SK-N-SH (cell line): Measurements from ENCODE around the gene CCT2. TPM values are rescaled to one million over a fixed set of nuclear protein-coding genes. Genes with fewer than 3 reads are reported as not detected.

ENCODE experiments used
- CTCF ChIA-PET: fragments of 300-600, 350-600 bp; formaldehyde crosslinking; extraction: SDS; loops from one replicate; lab custom pipeline; 2021; lab: Yijun Ruan, JAX
- POLR2A ChIA-PET: fragments of 350-600 bp; sonication (Branson Sonifier 250); formaldehyde crosslinking; extraction: SDS; loops from one replicate; lab custom pipeline; 2020; ENCODE audit warnings: antibody characterized with exemption, inconsistent platforms; lab: Yijun Ruan, JAX
- DNase-seq: peaks from one replicate; pipeline ENCODE4 v3.0.0; 2012
- H2AFZ ChIP-seq: fragments of 200-600 bp; sonication (generic); 2 replicates; pipeline ENCODE4 v1.8.1; 2016; ENCODE audit warnings: antibody characterized with exemption, mild to moderate bottlenecking, low read depth
- H3F3A ChIP-seq: fragments of 200-600 bp; sonication (generic); replicated peaks from 2 replicates; pipeline ENCODE3; 2016; ENCODE audit warnings: antibody characterized with exemption, mild to moderate bottlenecking; ENCODE audit not compliant: insufficient read depth
- H3K27ac ChIP-seq, 2 experiments: fragments of 200-500 bp in 1 of 2; fragments of 200-600 bp in 1 of 2; sonication (Bioruptor generic) in 1 of 2; sonication (generic), shearing (Covaris generic) in 1 of 2; 2 replicates each; pipeline versions ENCODE4 v1.5.1 to v1.6.1; 2014 to 2016; ENCODE audit warnings: low read depth in 2 of 2, inconsistent platforms in 1 of 2, low read length in 1 of 2, mild to moderate bottlenecking in 1 of 2, mixed read lengths in 1 of 2
- H3K27me3 ChIP-seq: fragments of 200-600 bp; sonication (generic), shearing (Covaris generic); 2 replicates; pipeline ENCODE4 v1.6.1; 2016; ENCODE audit warnings: mixed run types; ENCODE audit not compliant: insufficient read depth
- H3K36me3 ChIP-seq, 2 experiments: fragments of 200-500 bp in 1 of 2; fragments of 200-600 bp in 1 of 2; sonication (Bioruptor generic) in 1 of 2; sonication (generic) in 1 of 2; replicated peaks in 1 of 2; 2 replicates each; pipeline versions ENCODE3 to v1.5.1; 2014 to 2016; ENCODE audit warnings: low read length in 1 of 2, mild to moderate bottlenecking in 1 of 2; ENCODE audit not compliant: insufficient read depth in 2 of 2, control insufficient read depth in 1 of 2
- H3K4me1 ChIP-seq, 2 experiments: fragments of 200-500 bp in 1 of 2; fragments of 200-600 bp in 1 of 2; sonication (Bioruptor generic) in 1 of 2; sonication (generic), shearing (Covaris generic) in 1 of 2; 2 replicates each; pipeline versions ENCODE4 v1.5.1 to v1.6.1; 2014 to 2016; ENCODE audit warnings: low read depth in 1 of 2, low read length in 1 of 2, mixed run types in 1 of 2; ENCODE audit not compliant: insufficient read depth in 2 of 2, control insufficient read depth in 1 of 2
- H3K4me2 ChIP-seq: fragments of 200-600 bp; sonication (generic), shearing (Covaris generic); 2 replicates; pipeline ENCODE4 v1.6.1; 2017; ENCODE audit warnings: mixed run types
- H3K4me3 ChIP-seq, 2 experiments: fragments of 200-500 bp in 1 of 2; fragments of 200-600 bp in 1 of 2; sonication (Bioruptor generic) in 1 of 2; sonication (generic), shearing (Covaris generic) in 1 of 2; 2 replicates each; pipeline versions ENCODE4 v1.5.1 to v1.8.1; 2014 to 2016; ENCODE audit warnings: low read depth in 2 of 2, inconsistent platforms in 1 of 2, low read length in 1 of 2, mild to moderate bottlenecking in 1 of 2, mixed read lengths in 1 of 2, moderate library complexity in 1 of 2
- H3K79me2 ChIP-seq: fragments of 200-600 bp; sonication (generic); 2 replicates; pipeline ENCODE4 v1.8.1; 2017; ENCODE audit warnings: mild to moderate bottlenecking; ENCODE audit not compliant: insufficient read depth
- H3K9ac ChIP-seq: fragments of 200-600 bp; sonication (generic); 2 replicates; pipeline ENCODE4 v1.6.1; 2017; ENCODE audit warnings: mixed run types
- H3K9me2 ChIP-seq: fragments of 200-600 bp; sonication (generic); 2 replicates; pipeline ENCODE4 v1.6.1; 2017; ENCODE audit warnings: mixed run types
- H3K9me3 ChIP-seq: fragments of 200-600 bp; sonication (generic); 2 replicates; pipeline ENCODE4 v1.6.1; 2017; ENCODE audit warnings: mixed run types, mild to moderate bottlenecking, moderate library complexity
- H4K20me1 ChIP-seq: fragments of 200-600 bp; sonication (generic); 2 replicates; pipeline ENCODE4 v1.6.1; 2017; ENCODE audit warnings: mild to moderate bottlenecking, mixed run types; ENCODE audit not compliant: insufficient read depth
- EP300 ChIP-seq, 2 experiments: IDR thresholded peaks; 2 replicates each; pipeline versions ENCODE4 v1.4.0 to v1.6.1; 2012; ENCODE audit warnings: borderline replicate concordance in 1 of 2, low read depth in 1 of 2, low read length in 1 of 2
- EZH2phosphoT487 ChIP-seq: fragments of 200-600 bp; sonication (generic); IDR thresholded peaks from 2 replicates; pipeline ENCODE4 v1.6.1; 2017; ENCODE audit warnings: low read depth, mixed run types, mild to moderate bottlenecking, antibody characterized with exemption, moderate library complexity, borderline replicate concordance
- FOSL2 ChIP-seq: IDR thresholded peaks from 2 replicates; pipeline ENCODE4 v1.4.0; 2012; ENCODE audit warnings: low read depth, mild to moderate bottlenecking, moderate library complexity, borderline replicate concordance
- FOXJ3 ChIP-seq: sonication (generic); formaldehyde crosslinking; IDR thresholded peaks from 2 replicates; pipeline ENCODE4 v1.5.1; 2020; ENCODE audit warnings: mild to moderate bottlenecking, missing genetic modification reagents
- FOXM1 ChIP-seq: IDR thresholded peaks from 2 replicates; pipeline ENCODE4 v1.4.0; 2012; ENCODE audit warnings: low read depth, mild to moderate bottlenecking
- GATA2 ChIP-seq: sonication (generic); formaldehyde crosslinking; IDR thresholded peaks from 2 replicates; pipeline ENCODE4 v1.5.0; 2020; ENCODE audit warnings: mild to moderate bottlenecking, missing genetic modification reagents
- IRF3 ChIP-seq: fragments of 150-350 bp; IDR thresholded peaks from 2 replicates; pipeline ENCODE4 v1.6.1; 2016; ENCODE audit warnings: mild to moderate bottlenecking, low read depth, low read length
- MEF2A ChIP-seq: IDR thresholded peaks from 2 replicates; pipeline ENCODE4 v1.4.0; 2012; ENCODE audit warnings: low read depth, borderline replicate concordance
- MXI1 ChIP-seq: IDR thresholded peaks from 2 replicates; pipeline ENCODE4 v1.6.1; 2012; ENCODE audit warnings: mild to moderate bottlenecking, low read depth, low read length, improper control_type of control experiment
- NFIC ChIP-seq: IDR thresholded peaks from 2 replicates; pipeline ENCODE4 v1.4.0; 2012; ENCODE audit warnings: borderline replicate concordance
- NRF1 ChIP-seq: IDR thresholded peaks from 2 replicates; pipeline ENCODE4 v1.6.1; 2012; ENCODE audit warnings: low read depth, mild to moderate bottlenecking, low read length
- PBX3 ChIP-seq: IDR thresholded peaks from 2 replicates; pipeline ENCODE4; 2012
- RCOR1 ChIP-seq: fragments of 150-350 bp; IDR thresholded peaks from 2 replicates; pipeline ENCODE4 v1.6.1; 2017; ENCODE audit warnings: antibody characterized with exemption, low read length
- RFX5 ChIP-seq: IDR thresholded peaks from 2 replicates; pipeline ENCODE4 v1.6.1; 2012; ENCODE audit warnings: mild to moderate bottlenecking, improper control_type of control experiment, low read length
- SMC3 ChIP-seq: IDR thresholded peaks from 2 replicates; pipeline ENCODE4 v1.6.1; 2012; ENCODE audit warnings: low read depth, low read length, improper control_type of control experiment
- TAF1 ChIP-seq: IDR thresholded peaks from 2 replicates; pipeline ENCODE4 v1.6.1; 2012; ENCODE audit warnings: low read depth, mild to moderate bottlenecking, low read length, moderate library complexity, borderline replicate concordance
- TEAD4 ChIP-seq: IDR thresholded peaks from 2 replicates; pipeline ENCODE4 v1.4.0; 2012; ENCODE audit warnings: mild to moderate bottlenecking, borderline replicate concordance; ENCODE audit not compliant: insufficient read depth
- YY1 ChIP-seq: IDR thresholded peaks from 2 replicates; pipeline ENCODE4 v1.4.0; 2012; ENCODE audit warnings: low read depth, mild to moderate bottlenecking
- WGBS: methylation state at CpG from one replicate; pipeline ENCODE4 v1.1.6; 2017; ENCODE audit warnings: low lambda C conversion rate; 5-methylcytosine and 5-hydroxymethylcytosine counted together
- polyA plus RNA-seq, 3 experiments: library from polyadenylated mRNA; depleted of rRNA; stranded (reverse); fragments of >200 nt; gene quantifications; 2 replicates each; pipeline ENCODE4 v1.2.3, GENCODE V29; 2012
- TF ChIP-seq, protein P1 (sequence below): IDR thresholded peaks from 2 replicates; pipeline ENCODE4 v1.4.0; 2012; ENCODE audit warnings: low read depth
- TF ChIP-seq, protein P2 (sequence below): IDR thresholded peaks from 2 replicates; pipeline ENCODE4 v1.4.0; 2012; ENCODE audit warnings: low read depth, borderline replicate concordance
- TF ChIP-seq, protein P3 (sequence below): IDR thresholded peaks from 2 replicates; pipeline ENCODE4 v1.4.0; 2012; ENCODE audit warnings: low read depth, borderline replicate concordance

The CCT2 gene
- polyA plus RNA-seq, 1 of the 3 experiments (the other 2 are of a cell fraction), result 181 TPM

GRCh38 chr12:69588527-69588926 lies 3.3 kb downstream of the CCT2 start (continued):
- no peak for TF ChIP-seq GATA2
- no peak for TF ChIP-seq RFX5
- no peak for TF ChIP-seq YY1

GRCh38 chr12:69589082-69589481 lies 3.8 kb downstream of the CCT2 start:
- peaks cover 71 to 78% of the 10 kb centered on the region in 2 experiments for H3K36me3 ChIP-seq
- peaks cover 12% of the 10 kb centered on the region for H4K20me1 ChIP-seq
- peaks cover 4 to 5% of the 10 kb centered on the region in 2 experiments; a peak in 3 of 4 replicates for H3K4me1 ChIP-seq
- H3K79me2 ChIP-seq, result peaks cover 70% of the 10 kb centered on the region
- peaks cover 6% of the 10 kb centered on the region for H3F3A ChIP-seq
- H2AFZ ChIP-seq, result no peak overlapping the region
- H3K4me3 ChIP-seq, result no peak overlapping the region
- no peak overlapping the region for H3K4me2 ChIP-seq
- DNase-seq, result no peak
- CTCF ChIA-PET, result interaction anchor here (1.1 to 1.3 kb wide), 3 partner anchors 11 to 50 kb away, joined by 3 to 5 read pairs (median 3); no protein-coding TSS in a partner anchor
- WGBS, result 91% methylated on average over 2 of the region's 2 CpGs
- TF ChIP-seq EZH2phosphoT487 (no peak), MEF2A (no peak), NRF1 (no peak), MXI1 (no peak), GATA2 (no peak), FOXJ3 (no peak), IRF3 (no peak), FOSL2 (no peak), PBX3 (no peak), TAF1 (no peak), SMC3 (no peak), TEAD4 (no peak), FOXM1 (no peak), RCOR1 (no peak), NFIC (no peak; the same call in 1 of the 2 replicates), EP300 (IDR thresholded peaks at IDR 0.05; ENCODE audit: borderline replicate concordance in 1 of 2, low read depth in 1 of 2, low read length in 1 of 2) (no peak)
- TF ChIP-seq, protein P1, sequence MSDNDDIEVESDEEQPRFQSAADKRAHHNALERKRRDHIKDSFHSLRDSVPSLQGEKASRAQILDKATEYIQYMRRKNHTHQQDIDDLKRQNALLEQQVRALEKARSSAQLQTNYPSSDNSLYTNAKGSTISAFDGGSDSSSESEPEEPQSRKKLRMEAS, result no peak
- TF ChIP-seq, protein P2, sequence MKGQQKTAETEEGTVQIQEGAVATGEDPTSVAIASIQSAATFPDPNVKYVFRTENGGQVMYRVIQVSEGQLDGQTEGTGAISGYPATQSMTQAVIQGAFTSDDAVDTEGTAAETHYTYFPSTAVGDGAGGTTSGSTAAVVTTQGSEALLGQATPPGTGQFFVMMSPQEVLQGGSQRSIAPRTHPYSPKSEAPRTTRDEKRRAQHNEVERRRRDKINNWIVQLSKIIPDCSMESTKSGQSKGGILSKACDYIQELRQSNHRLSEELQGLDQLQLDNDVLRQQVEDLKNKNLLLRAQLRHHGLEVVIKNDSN, result no peak
- TF ChIP-seq, protein P3, sequence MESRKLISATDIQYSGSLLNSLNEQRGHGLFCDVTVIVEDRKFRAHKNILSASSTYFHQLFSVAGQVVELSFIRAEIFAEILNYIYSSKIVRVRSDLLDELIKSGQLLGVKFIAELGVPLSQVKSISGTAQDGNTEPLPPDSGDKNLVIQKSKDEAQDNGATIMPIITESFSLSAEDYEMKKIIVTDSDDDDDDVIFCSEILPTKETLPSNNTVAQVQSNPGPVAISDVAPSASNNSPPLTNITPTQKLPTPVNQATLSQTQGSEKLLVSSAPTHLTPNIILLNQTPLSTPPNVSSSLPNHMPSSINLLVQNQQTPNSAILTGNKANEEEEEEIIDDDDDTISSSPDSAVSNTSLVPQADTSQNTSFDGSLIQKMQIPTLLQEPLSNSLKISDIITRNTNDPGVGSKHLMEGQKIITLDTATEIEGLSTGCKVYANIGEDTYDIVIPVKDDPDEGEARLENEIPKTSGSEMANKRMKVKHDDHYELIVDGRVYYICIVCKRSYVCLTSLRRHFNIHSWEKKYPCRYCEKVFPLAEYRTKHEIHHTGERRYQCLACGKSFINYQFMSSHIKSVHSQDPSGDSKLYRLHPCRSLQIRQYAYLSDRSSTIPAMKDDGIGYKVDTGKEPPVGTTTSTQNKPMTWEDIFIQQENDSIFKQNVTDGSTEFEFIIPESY, result no peak
- TF ChIP-seq, all 33 proteins: peak for 0
- no peaks in the 10 kb centered on the region for H3K9me3 ChIP-seq
- POLR2A ChIA-PET, result no interaction called here
- H3K9me2 ChIP-seq, result no peaks in the 10 kb centered on the region
- H3K27me3 ChIP-seq, result no peaks in the 10 kb centered on the region
- H3K27ac ChIP-seq, result no peak overlapping the region
- H3K9ac ChIP-seq, result no peak overlapping the region
